ENCODE measurements around the gene ELOB. TPM values are rescaled to one million over a fixed set of nuclear protein-coding genes. Genes with fewer than 3 reads are reported as not detected.

The ELOB gene
- total and polyA plus RNA-seq, 2 of the 8 experiments (the other 6 are each of a cell fraction or from before 2014, with no cell fraction given), result 237 to 1,357 TPM

GRCh38 chr16:2778630-2778958 lies 1.5 kb upstream of the ELOB start:
- peak overlapping the region; percentile 11; the same call in 1 of the 2 replicates for H3K27ac ChIP-seq (ENCODE audit: low read depth, low read length)
- TF ChIP-seq NANOG (IDR thresholded peaks at IDR 0.05; ENCODE audit: insufficient read depth, low read depth, low read length, poor library complexity, severe bottlenecking), result no peak
- no peak for TF ChIP-seq RFX5 (IDR thresholded peaks at IDR 0.05; ENCODE audit: borderline replicate concordance, low read depth, low read length)
- TF ChIP-seq NRF1 (IDR thresholded peaks at IDR 0.05; ENCODE audit: low read depth, low read length), result no peak
- no peak for TF ChIP-seq CTCF (IDR thresholded peaks at IDR 0.05; ENCODE audit: control extremely low read depth in 1 of 3, insufficient read depth in 1 of 3, low read depth in 1 of 3, low read length in 3 of 3)
- no peak for TF ChIP-seq POLR2A (IDR thresholded peaks at IDR 0.05; ENCODE audit: control extremely low read depth in 1 of 2, low read depth in 2 of 2, low read length in 2 of 2)
- TF ChIP-seq KDM5A (IDR thresholded peaks at IDR 0.05; ENCODE audit: low read length), result no peak
- no peak for TF ChIP-seq ATF2 (IDR thresholded peaks at IDR 0.05; ENCODE audit: low read length)
- no peak for TF ChIP-seq RXRA (IDR thresholded peaks at IDR 0.05; ENCODE audit: insufficient read depth, low read depth, low read length)
- TF ChIP-seq BCL11A (IDR thresholded peaks at IDR 0.05; ENCODE audit: low read depth in 2 of 2, low read length in 2 of 2), result no peak

More at GRCh38 chr16:2778630-2778958, 1.5 kb upstream of the ELOB start:
- no peak overlapping the region for H3K18ac ChIP-seq (ENCODE audit: extremely low read depth, low read length)
- H2BK12ac ChIP-seq (ENCODE audit: low read depth, low read length), result no peak overlapping the region
- H3K79me2 ChIP-seq (ENCODE audit: control insufficient read depth in 1 of 2, insufficient read depth in 2 of 2, low read length in 2 of 2), result peaks cover 12 to 34% of the 10 kb centered on the region in 2 experiments
- H3K14ac ChIP-seq (ENCODE audit: insufficient read length), result no peak overlapping the region
- peak overlapping the region; percentile 88 to 94; a peak in 3 of 4 replicates for H3K4me2 ChIP-seq (ENCODE audit: insufficient read depth in 1 of 2, low read depth in 2 of 2, low read length in 2 of 2)
- H3K23ac ChIP-seq (ENCODE audit: insufficient read length), result no peak overlapping the region
- FAIRE-seq (no peak), DNase-seq (ENCODE audit: low read depth in 1 of 2, low spot score in 2 of 2) (no peak)
- no peaks in the 10 kb centered on the region; a peak in 1 of 7 replicates for H3K27me3 ChIP-seq (replicated peaks in 1 of 4; ENCODE audit: control insufficient read depth in 3 of 4, extremely low read depth in 1 of 4, insufficient read depth in 3 of 4, low read length in 3 of 4)
- no peak overlapping the region for H4K91ac ChIP-seq (replicated peaks; ENCODE audit: insufficient read length, low read length)
- no peak overlapping the region for H2AK5ac ChIP-seq (ENCODE audit: low read depth, low read length)
- no peak overlapping the region for H3K56ac ChIP-seq (replicated peaks; ENCODE audit: insufficient read length, low read depth, low read length)
- H2BK5ac ChIP-seq (ENCODE audit: low read depth, low read length), result peak overlapping the region; percentile 98
- peaks cover 9 to 21% (median 12%) of the 10 kb centered on the region in 4 experiments; a peak in 5 of 8 replicates for H3K36me3 ChIP-seq (ENCODE audit: control insufficient read depth in 2 of 4, insufficient read depth in 4 of 4, low read length in 3 of 4)
- H3K79me1 ChIP-seq (ENCODE audit: low read depth, low read length), result peaks cover 10% of the 10 kb centered on the region; the same call in 1 of the 2 replicates
- no peaks in the 10 kb centered on the region for H3K9me3 ChIP-seq (ENCODE audit: insufficient read depth in 2 of 2, low read depth in 1 of 2, low read length in 1 of 2)
- no peak overlapping the region for H2BK15ac ChIP-seq (ENCODE audit: low read length)
- H3K4me1 ChIP-seq (replicated peaks in 1 of 4; ENCODE audit: control insufficient read depth in 3 of 4, insufficient read depth in 4 of 4, low read length in 3 of 4), result peaks cover 0 to 4% (median under 1%) of the 10 kb centered on the region in 4 experiments; a peak in 5 of 7 replicates
- H2AFZ ChIP-seq (ENCODE audit: low read length), result no peak overlapping the region
- 95% methylated on average over 12 of the region's 12 CpGs; no CpG with 5 or more reads in 1 of the 2 experiments for WGBS, 2 experiments (ENCODE audit: extremely low coverage in 1 of 2, insufficient coverage in 1 of 2, insufficient read length in 1 of 2, insufficient replicate concordance in 2 of 2, low coverage in 1 of 2, low lambda C conversion rate in 2 of 2, missing lambda C conversion rate in 1 of 2)
- no peak overlapping the region for H3K9ac ChIP-seq (replicated peaks in 1 of 4; ENCODE audit: extremely low read depth in 1 of 4, low read depth in 3 of 4, low read length in 3 of 4)
- peaks cover 10% of the 10 kb centered on the region; the same call in 1 of the 2 replicates for H3K23me2 ChIP-seq (ENCODE audit: low read depth, low read length)
- no peak overlapping the region for H4K5ac ChIP-seq (ENCODE audit: insufficient read length, low read depth, low read length)
- H3K4ac ChIP-seq (replicated peaks; ENCODE audit: insufficient read length, low read depth, low read length), result no peak overlapping the region
- peaks cover 2 to 8% of the 10 kb centered on the region in 2 experiments for H4K20me1 ChIP-seq (replicated peaks in 1 of 2; ENCODE audit: control insufficient read depth in 1 of 2, insufficient read depth in 2 of 2, low read length in 2 of 2)
- H2BK20ac ChIP-seq (ENCODE audit: low read length), result no peak overlapping the region
- no peak overlapping the region; the same call in 1 of the 2 replicates for H4K8ac ChIP-seq (ENCODE audit: extremely low read depth, insufficient read depth, low read length)
- no peak overlapping the region for H2BK120ac ChIP-seq (replicated peaks; ENCODE audit: low read depth, low read length)
- ChIA-PET POLR2A (ENCODE audit: partially characterized antibody) (interaction anchor here (0.8 to 9.5 kb wide), 16 partner anchors 9 to 104 kb away, joined by 3 to 180 read pairs (median 4); partner anchors contain the start of genes PRSS33 and SRRM2), CTCF (ENCODE audit: partially characterized antibody) (interaction anchor here (0.5 to 1.3 kb wide), 9 partner anchors 11 to 929 kb away, joined by 3 to 5 read pairs (median 3); no protein-coding TSS in a partner anchor)
- peak overlapping the region; percentile 94 to 96 (median 96); a peak in 6 of 8 replicates for H3K4me3 ChIP-seq (ENCODE audit: extremely low read depth in 1 of 4, insufficient read depth in 2 of 4, low read depth in 3 of 4, low read length in 4 of 4)
